ENCODE data around the gene GRIFIN. TPM values are rescaled to one million over a fixed set of nuclear protein-coding genes. Genes with fewer than 3 reads are reported as not detected.

Gene GRIFIN
- total RNA-seq, 2 experiments from 2014 or later, result not detected

- no peaks in the 10 kb centered on the region; the same call in 1 of the 2 replicates for H4K20me1 ChIP-seq (ENCODE audit: insufficient read depth, low read length)
- intact Hi-C loops (cut with micrococcal nuclease; ENCODE audit: unreplicated experiment), result no loop called here
- no peak for DNase-seq (ENCODE audit: low spot score)
- no peaks in the 10 kb centered on the region for H3K4me1 ChIP-seq (ENCODE audit: insufficient read depth, low read length, poor library complexity, severe bottlenecking)
- ChIA-PET CTCF (ENCODE audit: unreplicated experiment) (no interaction called here), POLR2A (no interaction called here)
- no peak overlapping the region for H2AFZ ChIP-seq (ENCODE audit: low read length)
- TF ChIP-seq EZH2phosphoT487 (IDR thresholded peaks at IDR 0.05; ENCODE audit: borderline replicate concordance, low read depth, low read length) (no peak), CTCF (conservative IDR thresholded peaks at IDR 0.05; ENCODE audit: low read length) (no peak)
- no peak overlapping the region for H3K4me3 ChIP-seq (ENCODE audit: low read depth, low read length, poor library complexity, severe bottlenecking)
- H3K79me2 ChIP-seq (ENCODE audit: insufficient read depth, low read depth, low read length), result no peaks in the 10 kb centered on the region
- H3K27ac ChIP-seq (ENCODE audit: low read depth, low read length, poor library complexity, severe bottlenecking), result no peak overlapping the region
- no peaks in the 10 kb centered on the region for H3K9me3 ChIP-seq (ENCODE audit: low read length)
- no peak overlapping the region for H3K4me2 ChIP-seq (ENCODE audit: low read length)
- no peaks in the 10 kb centered on the region for H3K9me2 ChIP-seq (ENCODE audit: insufficient read depth, low read length)
- BruUV-seq (replicated peaks), result no TSS peak
- H3K36me3 ChIP-seq (ENCODE audit: insufficient read depth, low read length), result no peaks in the 10 kb centered on the region
Measured at GRCh38 chr7:2478800-2479199, 2.6 kb upstream of the GRIFIN start.

GRCh38 chr7:2478399-2478785 lies 2.2 kb upstream of the GRIFIN start:
- ChIA-PET POLR2A (no interaction called here), CTCF (ENCODE audit: unreplicated experiment) (no interaction called here)
- intact Hi-C loops (cut with micrococcal nuclease; ENCODE audit: unreplicated experiment), result no loop called here
- Histone ChIP-seq H3K9me2 (ENCODE audit: insufficient read depth, low read length) (no peaks in the 10 kb centered on the region), H3K4me3 (ENCODE audit: low read depth, low read length, poor library complexity, severe bottlenecking) (no peak overlapping the region), H3K4me1 (ENCODE audit: insufficient read depth, low read length, poor library complexity, severe bottlenecking) (no peaks in the 10 kb centered on the region), H3K27ac (ENCODE audit: low read depth, low read length, poor library complexity, severe bottlenecking) (no peak overlapping the region), H3K4me2 (ENCODE audit: low read length) (no peak overlapping the region), H3K9me3 (ENCODE audit: low read length) (no peaks in the 10 kb centered on the region), H3K36me3 (ENCODE audit: insufficient read depth, low read length) (no peaks in the 10 kb centered on the region), H3K79me2 (ENCODE audit: insufficient read depth, low read depth, low read length) (no peaks in the 10 kb centered on the region), H4K20me1 (ENCODE audit: insufficient read depth, low read length) (no peaks in the 10 kb centered on the region; the same call in 1 of the 2 replicates), H2AFZ (ENCODE audit: low read length) (no peak overlapping the region)
- BruUV-seq (replicated peaks), result no TSS peak
- TF ChIP-seq EZH2phosphoT487 (IDR thresholded peaks at IDR 0.05; ENCODE audit: borderline replicate concordance, low read depth, low read length), result no peak
- TF ChIP-seq CTCF (conservative IDR thresholded peaks at IDR 0.05; ENCODE audit: low read length), result no peak
- no peak for DNase-seq (ENCODE audit: low spot score)

GRCh38 chr7:2477447-2478398 lies 1.5 kb upstream of the GRIFIN start:
- intact Hi-C loops (cut with micrococcal nuclease; ENCODE audit: unreplicated experiment), result no loop called here
- no peak overlapping the region for H3K4me3 ChIP-seq (ENCODE audit: low read depth, low read length, poor library complexity, severe bottlenecking)
- H3K4me2 ChIP-seq (ENCODE audit: low read length), result no peak overlapping the region
- no peak overlapping the region for H2AFZ ChIP-seq (ENCODE audit: low read length)
- no peaks in the 10 kb centered on the region for H3K9me2 ChIP-seq (ENCODE audit: insufficient read depth, low read length)
- H3K79me2 ChIP-seq (ENCODE audit: insufficient read depth, low read depth, low read length), result no peaks in the 10 kb centered on the region
- no peaks in the 10 kb centered on the region for H3K36me3 ChIP-seq (ENCODE audit: insufficient read depth, low read length)
- H4K20me1 ChIP-seq (ENCODE audit: insufficient read depth, low read length), result no peaks in the 10 kb centered on the region; the same call in 1 of the 2 replicates
- DNase-seq (ENCODE audit: low spot score), result no peak
- no peaks in the 10 kb centered on the region for H3K4me1 ChIP-seq (ENCODE audit: insufficient read depth, low read length, poor library complexity, severe bottlenecking)
- H3K9me3 ChIP-seq (ENCODE audit: low read length), result no peaks in the 10 kb centered on the region
- ChIA-PET POLR2A (no interaction called here), CTCF (ENCODE audit: unreplicated experiment) (no interaction called here)
- TF ChIP-seq EZH2phosphoT487 (IDR thresholded peaks at IDR 0.05; ENCODE audit: borderline replicate concordance, low read depth, low read length) (no peak), CTCF (conservative IDR thresholded peaks at IDR 0.05; ENCODE audit: low read length) (no peak)
- no peak overlapping the region for H3K27ac ChIP-seq (ENCODE audit: low read depth, low read length, poor library complexity, severe bottlenecking)
- BruUV-seq (replicated peaks), result no TSS peak
